Measurements from ENCODE around the gene RRM2.

RRM2 gene

DNA sequence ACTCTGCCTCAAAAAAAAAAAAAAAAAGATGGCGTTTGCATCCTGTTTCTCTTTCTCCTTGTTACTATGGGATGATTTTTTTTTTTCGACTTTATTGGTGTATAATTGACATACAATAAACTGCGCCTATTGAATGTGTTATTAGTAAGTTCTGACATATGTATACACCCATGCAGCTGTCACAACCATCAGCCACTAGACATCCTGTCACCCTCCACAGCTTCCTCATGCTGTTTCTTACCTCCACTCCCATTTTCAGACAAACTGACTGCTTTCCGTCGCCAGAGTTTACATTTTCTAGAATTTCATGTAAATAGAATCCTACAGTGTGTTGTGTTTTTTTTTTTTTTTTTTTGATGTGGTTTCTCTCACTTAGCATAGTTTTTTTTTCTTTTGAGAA is 27.9 kb downstream of the RRM2 start:
- ChIA-PET POLR2A (no interaction called here), CTCF (no interaction called here)
- no peak for DNase-seq
- no peaks in the 10 kb centered on the region for H3K4me1 ChIP-seq (ENCODE audit: control extremely low read depth in 1 of 4, control insufficient read depth in 4 of 4, insufficient read depth in 4 of 4, low read length in 3 of 4)
- H3K27ac ChIP-seq (ENCODE audit: insufficient read depth in 1 of 2, low read depth in 1 of 2, low read length in 2 of 2, poor library complexity in 1 of 2, severe bottlenecking in 2 of 2) = no peak overlapping the region
- no peak overlapping the region for H3K4me3 ChIP-seq (ENCODE audit: control insufficient read depth in 1 of 7, extremely low read depth in 1 of 7, insufficient read depth in 4 of 7, low read depth in 2 of 7, low read length in 6 of 7)
- no peaks in the 10 kb centered on the region for H3K27me3 ChIP-seq (replicated peaks in 2 of 5; ENCODE audit: control insufficient read depth in 4 of 5, insufficient read depth in 5 of 5, low read length in 4 of 5)
- H3K9me3 ChIP-seq (ENCODE audit: control extremely low read depth in 1 of 5, control insufficient read depth in 4 of 5, insufficient read depth in 2 of 5, low read depth in 1 of 5, low read length in 4 of 5) = no peaks in the 10 kb centered on the region
- WGBS (ENCODE audit: insufficient coverage) = no CpG with 5 or more reads among the region's 5 CpGs
- H3K36me3 ChIP-seq (ENCODE audit: control insufficient read depth in 4 of 4, insufficient read depth in 4 of 4, low read length in 3 of 4) = peaks cover 0 to 24% (median 8%) of the 10 kb centered on the region in 4 experiments

DNA sequence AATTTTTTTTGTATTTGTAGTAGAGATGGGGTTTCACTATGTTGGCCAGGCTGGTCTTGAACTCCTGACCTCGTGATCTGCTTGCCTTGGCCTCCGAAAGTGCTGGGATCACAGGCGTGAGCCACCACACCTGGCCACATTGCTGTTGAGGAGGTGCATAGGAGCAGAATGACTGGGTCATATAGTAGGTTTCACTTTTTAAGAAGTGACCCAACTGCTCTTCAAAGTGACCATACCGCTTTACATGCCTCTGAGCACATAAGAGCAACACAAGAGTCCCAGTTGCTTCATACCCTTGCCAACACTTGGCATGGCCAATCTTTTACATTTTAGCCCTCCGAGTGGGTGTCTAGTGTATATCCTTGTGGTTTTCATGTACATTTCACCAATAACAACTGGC is 28.9 kb downstream of the RRM2 start:
- POLR2A ChIA-PET = no interaction called here
- H3K4me1 ChIP-seq (ENCODE audit: control extremely low read depth in 1 of 4, control insufficient read depth in 4 of 4, insufficient read depth in 4 of 4, low read length in 3 of 4) = no peaks in the 10 kb centered on the region
- no peak overlapping the region for H3K4me3 ChIP-seq (ENCODE audit: control insufficient read depth in 1 of 7, extremely low read depth in 1 of 7, insufficient read depth in 4 of 7, low read depth in 2 of 7, low read length in 6 of 7)
- WGBS (ENCODE audit: insufficient coverage) = 97% methylated on average over 4 of the region's 5 CpGs
- H3K27ac ChIP-seq (ENCODE audit: insufficient read depth in 1 of 2, low read depth in 1 of 2, low read length in 2 of 2, poor library complexity in 1 of 2, severe bottlenecking in 2 of 2) = no peak overlapping the region
- CTCF ChIA-PET = no interaction called here
- peaks cover 0 to 18% (median 5%) of the 10 kb centered on the region in 4 experiments for H3K36me3 ChIP-seq (ENCODE audit: control insufficient read depth in 4 of 4, insufficient read depth in 4 of 4, low read length in 3 of 4)
- DNase-seq = no peak
- H3K27me3 ChIP-seq (replicated peaks in 2 of 5; ENCODE audit: control insufficient read depth in 4 of 5, insufficient read depth in 5 of 5, low read length in 4 of 5) = no peaks in the 10 kb centered on the region
- H3K9me3 ChIP-seq (ENCODE audit: control extremely low read depth in 1 of 5, control insufficient read depth in 4 of 5, insufficient read depth in 2 of 5, low read depth in 1 of 5, low read length in 4 of 5) = no peaks in the 10 kb centered on the region

GRCh38 chr2:10157293-10157692 is 34.8 kb downstream of the RRM2 start:
- Histone ChIP-seq H3K27me3 (replicated peaks in 2 of 5; ENCODE audit: control insufficient read depth in 4 of 5, insufficient read depth in 5 of 5, low read length in 4 of 5) (no peaks in the 10 kb centered on the region), H3K9me3 (ENCODE audit: control extremely low read depth in 1 of 5, control insufficient read depth in 4 of 5, insufficient read depth in 2 of 5, low read depth in 1 of 5, low read length in 4 of 5) (no peaks in the 10 kb centered on the region), H3K36me3 (ENCODE audit: control insufficient read depth in 4 of 4, insufficient read depth in 4 of 4, low read length in 3 of 4) (peaks cover 0 to 28% (median 1%) of the 10 kb centered on the region in 4 experiments), H3K27ac (ENCODE audit: insufficient read depth in 1 of 2, low read depth in 1 of 2, low read length in 2 of 2, poor library complexity in 1 of 2, severe bottlenecking in 2 of 2) (no peak overlapping the region), H3K4me3 (ENCODE audit: control insufficient read depth in 1 of 7, extremely low read depth in 1 of 7, insufficient read depth in 4 of 7, low read depth in 2 of 7, low read length in 6 of 7) (no peak overlapping the region), H3K4me1 (ENCODE audit: control extremely low read depth in 1 of 4, control insufficient read depth in 4 of 4, insufficient read depth in 4 of 4, low read length in 3 of 4) (no peaks in the 10 kb centered on the region)
- ChIA-PET POLR2A (no interaction called here), CTCF (interaction anchor here (1.1 kb wide), 1 partner anchor 69 kb away, joined by 3 read pairs; no protein-coding TSS in a partner anchor)
- 100% methylated on average over 4 of the region's 4 CpGs for WGBS (ENCODE audit: insufficient coverage)
- no peak for DNase-seq

- Histone ChIP-seq H3K4me3 (ENCODE audit: control insufficient read depth in 1 of 7, extremely low read depth in 1 of 7, insufficient read depth in 4 of 7, low read depth in 2 of 7, low read length in 6 of 7) (no peak overlapping the region), H3K4me1 (ENCODE audit: control extremely low read depth in 1 of 4, control insufficient read depth in 4 of 4, insufficient read depth in 4 of 4, low read length in 3 of 4) (peaks cover 0 to 5% (median under 1%) of the 10 kb centered on the region in 4 experiments), H3K36me3 (ENCODE audit: control insufficient read depth in 4 of 4, insufficient read depth in 4 of 4, low read length in 3 of 4) (peaks cover 0 to 28% (median 1%) of the 10 kb centered on the region in 4 experiments), H3K27me3 (replicated peaks in 2 of 5; ENCODE audit: control insufficient read depth in 4 of 5, insufficient read depth in 5 of 5, low read length in 4 of 5) (no peaks in the 10 kb centered on the region), H3K27ac (ENCODE audit: insufficient read depth in 1 of 2, low read depth in 1 of 2, low read length in 2 of 2, poor library complexity in 1 of 2, severe bottlenecking in 2 of 2) (no peak overlapping the region), H3K9me3 (ENCODE audit: control extremely low read depth in 1 of 5, control insufficient read depth in 4 of 5, insufficient read depth in 2 of 5, low read depth in 1 of 5, low read length in 4 of 5) (no peaks in the 10 kb centered on the region)
- WGBS (ENCODE audit: insufficient coverage) = 95% methylated on average over 9 of the region's 11 CpGs
- POLR2A ChIA-PET = no interaction called here
- DNase-seq = no peak
- CTCF ChIA-PET = no interaction called here
Measured at GRCh38 chr2:10158681-10159080, 36.1 kb downstream of the RRM2 start.

DNA sequence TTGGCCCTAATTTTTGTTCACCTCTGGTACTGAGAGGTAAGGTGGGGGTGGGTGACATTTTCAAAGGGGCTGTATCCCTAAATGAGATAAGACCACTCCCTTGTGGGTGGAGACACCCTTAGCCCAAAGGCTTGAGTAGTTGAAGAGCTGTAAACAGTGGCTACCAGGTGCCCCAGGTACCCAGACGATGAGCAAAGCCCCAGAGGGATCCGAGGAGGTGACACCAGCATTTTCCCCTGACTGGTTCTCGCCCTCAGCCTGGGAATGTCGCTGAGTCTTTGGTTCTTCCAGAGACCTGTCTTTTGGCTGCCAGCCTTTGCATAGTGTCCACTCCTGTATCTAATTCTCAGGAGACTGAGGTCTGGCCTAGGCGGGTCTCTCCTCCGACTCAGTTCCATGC is 36.5 kb downstream of the RRM2 start:
- ChIA-PET POLR2A (no interaction called here), CTCF (no interaction called here)
- Histone ChIP-seq H3K4me1 (ENCODE audit: control extremely low read depth in 1 of 4, control insufficient read depth in 4 of 4, insufficient read depth in 4 of 4, low read length in 3 of 4) (peaks cover 0 to 8% (median 2%) of the 10 kb centered on the region in 4 experiments), H3K27me3 (replicated peaks in 2 of 5; ENCODE audit: control insufficient read depth in 4 of 5, insufficient read depth in 5 of 5, low read length in 4 of 5) (no peaks in the 10 kb centered on the region), H3K36me3 (ENCODE audit: control insufficient read depth in 4 of 4, insufficient read depth in 4 of 4, low read length in 3 of 4) (peaks cover 0 to 28% (median 1%) of the 10 kb centered on the region in 4 experiments), H3K9me3 (ENCODE audit: control extremely low read depth in 1 of 5, control insufficient read depth in 4 of 5, insufficient read depth in 2 of 5, low read depth in 1 of 5, low read length in 4 of 5) (no peaks in the 10 kb centered on the region), H3K4me3 (ENCODE audit: control insufficient read depth in 1 of 7, extremely low read depth in 1 of 7, insufficient read depth in 4 of 7, low read depth in 2 of 7, low read length in 6 of 7) (no peak overlapping the region), H3K27ac (ENCODE audit: insufficient read depth in 1 of 2, low read depth in 1 of 2, low read length in 2 of 2, poor library complexity in 1 of 2, severe bottlenecking in 2 of 2) (no peak overlapping the region)
- DNase-seq = no peak
- 95% methylated on average over 6 of the region's 6 CpGs for WGBS (ENCODE audit: insufficient coverage)

DNA sequence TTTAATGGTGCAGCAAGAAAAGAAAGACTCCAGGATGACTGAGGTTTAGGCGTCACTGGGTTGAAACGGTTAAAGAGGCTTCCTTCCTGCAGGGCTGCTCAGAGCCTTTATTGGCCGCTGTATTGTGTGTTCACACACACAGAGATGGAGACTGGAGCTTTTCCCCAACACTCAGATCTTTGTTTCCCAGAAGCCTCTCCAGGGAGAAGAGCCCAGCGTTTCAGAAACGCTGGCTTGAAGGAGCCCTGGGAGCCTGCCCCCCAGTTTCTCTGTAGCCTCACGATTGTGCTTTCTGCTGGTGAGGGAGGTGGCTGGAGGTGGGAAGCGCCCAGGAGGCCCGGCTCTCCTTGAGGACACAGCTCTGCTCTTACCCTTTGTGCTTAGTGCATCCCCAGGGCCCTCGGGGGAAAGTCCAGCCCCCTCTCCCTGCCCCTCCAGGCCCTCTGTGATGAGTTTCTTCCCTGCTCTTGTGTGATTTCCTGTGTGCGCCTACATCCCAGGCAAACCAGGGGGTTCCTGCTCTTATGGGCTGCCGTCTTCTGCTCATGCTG is 37.1 kb downstream of the RRM2 start:
- H3K27ac ChIP-seq (ENCODE audit: insufficient read depth in 1 of 2, low read depth in 1 of 2, low read length in 2 of 2, poor library complexity in 1 of 2, severe bottlenecking in 2 of 2) = no peak overlapping the region
- H3K36me3 ChIP-seq (ENCODE audit: control insufficient read depth in 4 of 4, insufficient read depth in 4 of 4, low read length in 3 of 4) = peaks cover 0 to 28% (median 1%) of the 10 kb centered on the region in 4 experiments
- 85% methylated on average over 8 of the region's 11 CpGs for WGBS (ENCODE audit: insufficient coverage)
- POLR2A ChIA-PET = no interaction called here
- CTCF ChIA-PET = no interaction called here
- H3K4me1 ChIP-seq (ENCODE audit: control extremely low read depth in 1 of 4, control insufficient read depth in 4 of 4, insufficient read depth in 4 of 4, low read length in 3 of 4) = peaks cover 0 to 8% (median 4%) of the 10 kb centered on the region in 4 experiments
- DNase-seq = no peak
- H3K27me3 ChIP-seq (replicated peaks in 2 of 5; ENCODE audit: control insufficient read depth in 4 of 5, insufficient read depth in 5 of 5, low read length in 4 of 5) = no peaks in the 10 kb centered on the region
- no peak overlapping the region for H3K4me3 ChIP-seq (ENCODE audit: control insufficient read depth in 1 of 7, extremely low read depth in 1 of 7, insufficient read depth in 4 of 7, low read depth in 2 of 7, low read length in 6 of 7)
- no peaks in the 10 kb centered on the region for H3K9me3 ChIP-seq (ENCODE audit: control extremely low read depth in 1 of 5, control insufficient read depth in 4 of 5, insufficient read depth in 2 of 5, low read depth in 1 of 5, low read length in 4 of 5)

DNA sequence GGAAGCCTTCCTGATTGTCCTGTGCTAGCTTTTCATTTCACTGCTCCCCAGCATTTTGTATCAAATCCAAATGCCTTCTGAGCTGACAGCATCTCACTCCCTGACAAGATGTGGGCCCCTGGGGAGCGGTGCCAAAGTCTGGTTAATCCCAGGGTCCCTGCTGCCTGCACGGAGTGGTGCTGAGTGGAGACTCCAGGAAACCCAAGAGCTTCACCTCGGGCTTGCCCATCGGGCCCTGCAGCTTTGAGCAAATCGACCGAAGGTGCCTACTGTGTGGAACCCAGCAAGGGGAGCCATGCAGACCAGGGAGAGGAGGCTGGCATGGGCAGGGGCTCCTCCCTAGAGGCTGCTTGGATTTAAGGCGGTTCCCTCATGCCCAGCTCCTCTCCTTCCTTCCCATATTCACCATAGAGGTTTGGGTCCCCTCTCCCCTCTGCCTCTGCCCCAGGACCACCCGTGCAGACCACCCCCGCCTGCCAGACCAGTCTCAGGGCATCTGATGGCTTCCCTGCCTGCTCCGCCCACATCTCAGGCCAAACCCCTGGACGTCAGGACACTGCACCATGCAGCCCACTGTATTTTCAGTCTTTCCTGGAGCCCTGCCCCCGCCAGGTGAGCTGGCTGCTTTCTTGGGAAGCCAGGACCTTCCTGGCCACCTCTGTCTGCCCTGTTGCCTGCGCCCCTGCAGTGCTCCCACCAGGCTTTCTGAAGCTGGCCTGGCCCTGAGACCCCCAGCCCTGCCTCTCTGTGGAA is 37.8 kb downstream of the RRM2 start:
- H3K27me3 ChIP-seq (replicated peaks in 2 of 5; ENCODE audit: control insufficient read depth in 4 of 5, insufficient read depth in 5 of 5, low read length in 4 of 5) = no peaks in the 10 kb centered on the region
- ChIA-PET CTCF (interaction anchor here (1.3 kb wide), 1 partner anchor 255 kb away, joined by 3 read pairs; no protein-coding TSS in a partner anchor), POLR2A (no interaction called here)
- H3K4me3 ChIP-seq (ENCODE audit: control insufficient read depth in 1 of 7, extremely low read depth in 1 of 7, insufficient read depth in 4 of 7, low read depth in 2 of 7, low read length in 6 of 7) = no peak overlapping the region
- no peak for DNase-seq
- peaks cover 0 to 8% (median 4%) of the 10 kb centered on the region in 4 experiments for H3K4me1 ChIP-seq (ENCODE audit: control extremely low read depth in 1 of 4, control insufficient read depth in 4 of 4, insufficient read depth in 4 of 4, low read length in 3 of 4)
- whole genome bisulfite sequencing (ENCODE audit: insufficient coverage) = 99% methylated on average over 13 of the region's 13 CpGs
- H3K27ac ChIP-seq (ENCODE audit: insufficient read depth in 1 of 2, low read depth in 1 of 2, low read length in 2 of 2, poor library complexity in 1 of 2, severe bottlenecking in 2 of 2) = no peak overlapping the region
- no peaks in the 10 kb centered on the region for H3K9me3 ChIP-seq (ENCODE audit: control extremely low read depth in 1 of 5, control insufficient read depth in 4 of 5, insufficient read depth in 2 of 5, low read depth in 1 of 5, low read length in 4 of 5)
- peaks cover 0 to 27% (median 1%) of the 10 kb centered on the region in 4 experiments for H3K36me3 ChIP-seq (ENCODE audit: control insufficient read depth in 4 of 4, insufficient read depth in 4 of 4, low read length in 3 of 4)

All from common myeloid progenitor, CD34-positive (primary cell).